BJ (cell line): Measurements from ENCODE around the gene SOD2. TPM values are rescaled to one million over a fixed set of nuclear protein-coding genes. Genes with fewer than 3 reads are reported as not detected.
A peak's percentile ranks its signal among the peaks of the same experiment; 100 is the strongest.

ENCODE experiments used
- CTCF ChIA-PET: fragments of 350-600 bp; formaldehyde crosslinking; extraction: SDS; loops from one replicate; lab custom pipeline; 2021; ENCODE audit warnings: antibody characterized with exemption, inconsistent platforms; lab: Yijun Ruan, JAX
- POLR2A ChIA-PET: fragments of 300-600 bp; sonication (Branson Sonifier 250); formaldehyde crosslinking; extraction: SDS; loops from one replicate; lab custom pipeline; 2021; ENCODE audit warnings: antibody characterized with exemption; lab: Charles Lee
- DNase-seq: peaks from one replicate; pipeline ENCODE4 v3.0.0-alpha.2; 2011; ENCODE audit warnings: low read depth
- H3K27me3 ChIP-seq: 2 replicates; pipeline ENCODE4 v1.6.0; 2011; ENCODE audit warnings: low read length; ENCODE audit not compliant: control insufficient read depth, insufficient read depth
- H3K36me3 ChIP-seq: 2 replicates; pipeline ENCODE4 v1.5.1; 2011; ENCODE audit warnings: low read length; ENCODE audit not compliant: control insufficient read depth, insufficient read depth
- H3K4me3 ChIP-seq: 2 replicates; pipeline ENCODE4 v1.5.1; 2011; ENCODE audit warnings: low read depth, mild to moderate bottlenecking, control low read depth, low read length
- CTCF ChIP-seq: IDR thresholded peaks from 2 replicates; pipeline ENCODE4 v1.5.1; 2011; ENCODE audit warnings: low read depth, mild to moderate bottlenecking, control low read depth, inconsistent platforms, low read length, moderate library complexity; ENCODE audit not compliant: insufficient read depth
- polyA plus RNA-seq: library from polyadenylated mRNA; depleted of rRNA; stranded (reverse); fragments of >200 nt; gene quantifications from 2 replicates; pipeline ENCODE4 v1.2.3, GENCODE V29; 2011

Gene SOD2
- polyA plus RNA-seq, 1 experiment, result 39.4 TPM

GRCh38 chr6:159701413-159701999 is 8.5 kb upstream of the SOD2 start:
- DNase-seq, result peak; percentile 93
- POLR2A ChIA-PET, result interaction anchor here (1.0 kb wide), 1 partner anchor 88 kb away, joined by 5 read pairs; the partner anchor contains the start of genes MRPL18 and TCP1
- no peaks in the 10 kb centered on the region for H3K36me3 ChIP-seq
- no peak overlapping the region for H3K4me3 ChIP-seq
- CTCF ChIA-PET, result interaction anchor here (0.7 to 2.7 kb wide), 3 partner anchors 10 to 440 kb away, joined by 3 to 11 read pairs (median 3); no protein-coding TSS in a partner anchor
- H3K27me3 ChIP-seq, result no peaks in the 10 kb centered on the region
- TF ChIP-seq CTCF, result no peak

GRCh38 chr6:159700970-159701369 is 7.9 kb upstream of the SOD2 start:
- no peak for DNase-seq
- POLR2A ChIA-PET, result interaction anchor here (1.0 kb wide), 1 partner anchor 89 kb away, joined by 5 read pairs; the partner anchor contains the start of genes MRPL18 and TCP1

DNA sequence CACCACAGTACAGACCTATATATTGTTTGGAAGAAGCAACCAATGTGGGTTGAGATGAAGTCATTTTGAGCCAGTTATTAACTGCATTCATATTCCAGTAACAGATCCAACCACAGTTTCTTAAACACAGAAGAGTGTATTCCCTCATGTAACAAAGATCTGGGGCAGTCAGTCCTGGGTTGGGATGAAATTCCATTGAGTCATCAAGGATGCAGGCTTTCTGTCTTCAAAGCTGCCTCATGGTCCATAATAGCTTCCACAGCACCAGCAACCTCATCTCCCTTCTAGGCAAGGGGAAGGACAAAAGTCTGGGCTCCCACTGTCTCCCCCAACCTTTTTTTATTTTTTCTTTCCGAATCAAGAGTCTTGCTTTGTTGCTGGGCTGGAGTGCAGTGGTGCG is 2.9 kb upstream of the SOD2 start:
- H3K4me3 ChIP-seq, result no peak overlapping the region
- H3K27me3 ChIP-seq, result no peaks in the 10 kb centered on the region
- no peak for DNase-seq
- H3K36me3 ChIP-seq, result peaks cover 2% of the 10 kb centered on the region; the same call in 1 of the 2 replicates
- ChIA-PET POLR2A (interaction anchor here (0.5 kb wide), 1 partner anchor 11 kb away, joined by 3 read pairs; no protein-coding TSS in a partner anchor), CTCF (interaction anchor here (0.8 to 1.7 kb wide), 3 partner anchors 25 to 521 kb away, joined by 3 to 6 read pairs (median 4); no protein-coding TSS in a partner anchor)
- no peak for TF ChIP-seq CTCF

More at GRCh38 chr6:159700970-159701369, 7.9 kb upstream of the SOD2 start:
- TF ChIP-seq CTCF, result no peak
- Histone ChIP-seq H3K27me3 (no peaks in the 10 kb centered on the region), H3K4me3 (no peak overlapping the region), H3K36me3 (no peaks in the 10 kb centered on the region)
- CTCF ChIA-PET, result interaction anchor here (0.7 to 2.7 kb wide), 3 partner anchors 9 to 439 kb away, joined by 3 to 11 read pairs (median 3); no protein-coding TSS in a partner anchor

GRCh38 chr6:159693894-159694545 is 979 bp upstream of the SOD2 start:
- no peak for TF ChIP-seq CTCF
- Histone ChIP-seq H3K36me3 (peaks cover 3% of the 10 kb centered on the region), H3K27me3 (no peaks in the 10 kb centered on the region), H3K4me3 (peak overlapping the region; percentile 83)
- ChIA-PET POLR2A (interaction anchor here (0.6 to 0.8 kb wide), 2 partner anchors 27 to 96 kb away, joined by 3 to 5 read pairs; partner anchors contain the start of gene TCP1), CTCF (interaction anchor here (1.0 kb wide), 1 partner anchor 561 kb away, joined by 3 read pairs; no protein-coding TSS in a partner anchor)
- DNase-seq, result no peak
